NCI-H2171 treated with DMSO at 0.1 percent for 48 hours (cell line): ENCODE results near the gene MINDY4.
"Not testable (repeated sequence)": the region's sequence is repeated elsewhere in the genome, so short reads cannot be mapped to it uniquely, and the experiment has no call there.

Experiments
- DNase-seq: peaks from one replicate; lab custom pipeline; 2025; lab: John Stamatoyannopoulos, UW

Gene MINDY4

GRCh38 chr7:30804078-30804661, 33.0 kb downstream of the MINDY4 start:
- no peak for DNase-seq

GRCh38 chr7:30805081-30805691, 34.0 kb downstream of the MINDY4 start:
- no peak for DNase-seq

DNA sequence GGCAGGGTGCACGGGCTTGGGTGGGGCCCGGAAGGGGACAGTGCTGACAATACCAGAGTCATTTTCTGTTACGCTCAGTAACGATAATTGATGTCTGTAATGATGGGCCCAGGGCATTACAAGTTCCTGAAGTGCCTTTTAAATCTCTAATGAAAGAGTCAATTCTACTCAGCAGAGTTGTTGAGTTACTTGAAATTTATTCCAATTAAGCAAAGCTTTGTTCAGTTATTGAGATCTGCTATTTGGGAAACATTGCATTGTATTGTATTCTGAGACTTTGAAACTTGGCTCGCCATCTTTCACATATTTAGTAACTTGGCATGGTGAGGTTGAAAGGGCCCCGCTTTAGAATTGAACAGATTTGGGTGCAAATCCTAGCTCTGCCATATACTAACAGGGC, 34.7 kb downstream of the MINDY4 start:
- DNase-seq: no peak

DNA sequence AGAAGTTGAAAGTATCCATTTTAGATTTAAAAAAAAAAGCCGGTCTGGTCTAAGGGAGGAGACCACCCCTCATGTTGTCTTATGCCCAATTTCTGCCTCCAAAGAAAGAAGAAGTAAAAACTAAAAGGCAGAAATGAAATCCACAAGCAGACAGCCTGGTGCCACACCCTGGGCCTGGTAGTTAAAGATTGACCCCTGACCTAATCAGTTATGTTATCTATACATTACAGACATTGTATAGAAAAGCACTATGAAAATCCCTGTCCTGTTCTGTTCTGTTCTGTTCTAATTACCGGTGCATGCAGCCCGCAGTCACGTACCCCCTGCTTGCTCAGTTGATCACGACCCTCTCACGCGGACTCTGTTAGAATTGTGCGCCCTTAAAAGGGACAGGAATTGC, 36.3 kb downstream of the MINDY4 start:
- not testable (repeated sequence) for DNase-seq

GRCh38 chr7:30807941-30808340, 36.7 kb downstream of the MINDY4 start:
- DNase-seq: not testable (repeated sequence)

GRCh38 chr7:30810986-30811385, 39.8 kb downstream of the MINDY4 start:
- DNase-seq: no peak

DNA sequence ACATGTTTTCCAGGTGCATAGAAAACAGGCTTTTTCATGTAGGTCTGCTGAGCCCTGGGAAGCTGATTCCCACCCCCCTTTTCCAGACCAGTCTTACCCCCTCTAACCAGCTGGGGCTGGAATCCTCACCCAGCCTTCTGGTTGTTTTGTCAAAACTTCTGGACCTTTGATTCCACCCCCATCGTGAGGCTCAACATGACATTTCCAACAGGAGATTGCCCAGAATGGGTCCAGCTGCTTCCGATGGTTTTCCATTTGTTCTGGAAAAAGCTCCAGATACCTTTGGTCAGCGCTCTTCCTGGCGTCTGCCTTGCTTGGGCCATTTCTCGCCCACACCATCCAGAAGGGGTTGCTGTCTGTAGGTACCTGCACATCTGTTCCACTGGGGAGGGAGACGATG, 41.5 kb downstream of the MINDY4 start:
- DNase-seq: no peak

GRCh38 chr7:30813466-30813865, 42.2 kb downstream of the MINDY4 start:
- DNase-seq: no peak

GRCh38 chr7:30814700-30815387, 43.6 kb downstream of the MINDY4 start:
- no peak for DNase-seq

- no peak for DNase-seq
These were observed 44.2 kb downstream of the MINDY4 start for GRCh38 chr7:30815388-30815854.

DNA sequence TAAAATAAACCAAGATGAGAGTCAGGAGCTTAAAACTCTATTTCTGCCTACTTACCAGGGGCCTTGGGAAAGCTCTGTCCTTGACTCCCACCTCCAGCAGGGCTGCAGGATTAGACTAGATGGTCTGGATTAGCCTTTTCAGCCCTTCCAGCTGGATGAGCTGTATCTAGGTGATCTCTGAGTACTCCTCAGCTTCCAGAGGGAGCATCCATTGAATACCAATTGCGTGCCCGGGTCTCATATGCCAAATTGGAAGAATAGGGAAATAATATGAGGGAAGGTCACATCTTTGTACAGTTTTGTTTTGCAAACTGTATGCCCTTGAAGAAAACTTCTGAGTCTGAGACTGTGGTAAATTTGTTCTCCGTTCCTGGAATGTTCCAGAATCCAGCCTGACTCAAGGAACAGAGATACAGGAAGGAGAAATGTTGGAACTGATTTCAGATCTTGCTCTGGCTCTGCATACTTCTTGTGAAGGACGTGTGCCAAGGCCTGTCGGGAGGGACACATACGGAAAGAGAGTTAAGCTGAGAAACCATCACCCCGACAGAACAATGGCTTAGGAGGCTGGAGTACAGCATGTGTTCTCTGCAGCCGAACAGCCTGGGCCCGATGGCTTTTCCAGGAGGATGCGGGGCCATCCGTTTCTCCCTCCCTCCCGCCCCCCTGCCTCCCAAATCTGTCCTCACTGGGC, 44.9 kb downstream of the MINDY4 start:
- no peak for DNase-seq

GRCh38 chr7:30816645-30817370, 45.6 kb downstream of the MINDY4 start:
- no peak for DNase-seq

DNA sequence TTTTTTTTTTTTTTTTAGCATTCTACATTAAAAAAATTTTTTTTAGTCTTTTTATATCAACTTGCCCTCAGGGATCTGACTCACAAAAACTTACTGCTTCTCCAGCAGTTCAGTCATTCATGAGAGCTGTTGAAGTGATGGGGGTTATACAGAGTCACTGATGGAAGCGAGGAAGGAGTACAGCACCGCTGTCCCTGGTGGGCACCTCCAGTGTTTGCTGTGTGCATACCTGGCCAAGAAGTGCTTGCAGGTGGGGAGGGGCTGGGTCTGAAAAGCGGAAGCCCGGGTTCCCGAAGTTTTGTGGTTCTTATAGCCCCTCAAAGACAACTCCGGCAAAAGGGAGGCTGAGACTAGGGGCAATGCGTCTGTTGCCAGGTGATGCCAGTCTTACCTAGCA, 46.2 kb downstream of the MINDY4 start:
- DNase-seq: no peak

DNA sequence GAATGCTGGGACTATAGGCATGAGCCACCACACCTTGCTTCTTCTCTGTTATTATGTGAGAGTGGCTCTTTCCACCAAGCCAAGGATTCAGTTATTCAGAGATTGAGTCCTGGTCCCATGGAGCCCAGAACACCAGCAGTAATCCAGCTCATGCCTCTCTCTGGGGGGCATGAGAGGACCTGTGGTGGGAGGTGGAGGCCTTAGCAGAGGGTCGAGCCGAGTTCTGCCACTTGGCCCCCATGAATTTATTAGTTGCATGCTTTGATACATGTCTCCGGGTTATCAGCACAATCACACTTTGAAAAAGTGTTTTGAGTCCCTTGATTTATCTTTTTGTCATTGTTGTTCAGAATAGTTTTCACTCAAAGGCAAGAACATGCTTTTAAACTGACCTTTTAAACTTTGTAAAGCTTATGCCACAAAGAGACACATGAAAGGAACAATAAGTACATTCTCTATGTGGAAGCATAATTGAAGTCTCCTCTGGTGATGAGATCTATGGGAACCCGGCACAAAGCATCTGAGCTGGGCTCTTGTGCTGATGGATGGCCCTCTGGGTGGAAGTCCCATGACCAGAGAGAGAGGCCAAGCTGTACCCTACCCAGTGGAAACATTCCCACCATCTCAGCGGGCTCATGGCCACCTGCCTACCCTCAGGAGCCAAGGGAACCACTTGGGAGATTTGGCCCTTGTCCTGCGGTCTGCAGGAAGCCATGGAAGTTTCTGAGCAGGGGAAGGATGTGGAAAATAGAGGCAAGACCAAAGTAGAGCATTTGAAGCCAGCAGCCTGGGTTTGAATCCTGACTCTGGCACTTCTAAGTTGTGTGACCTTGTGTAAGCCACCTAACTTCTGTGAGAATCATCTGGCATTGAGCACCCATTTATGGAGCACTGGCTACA, 53.9 kb downstream of the MINDY4 start:
- no peak for DNase-seq

DNA sequence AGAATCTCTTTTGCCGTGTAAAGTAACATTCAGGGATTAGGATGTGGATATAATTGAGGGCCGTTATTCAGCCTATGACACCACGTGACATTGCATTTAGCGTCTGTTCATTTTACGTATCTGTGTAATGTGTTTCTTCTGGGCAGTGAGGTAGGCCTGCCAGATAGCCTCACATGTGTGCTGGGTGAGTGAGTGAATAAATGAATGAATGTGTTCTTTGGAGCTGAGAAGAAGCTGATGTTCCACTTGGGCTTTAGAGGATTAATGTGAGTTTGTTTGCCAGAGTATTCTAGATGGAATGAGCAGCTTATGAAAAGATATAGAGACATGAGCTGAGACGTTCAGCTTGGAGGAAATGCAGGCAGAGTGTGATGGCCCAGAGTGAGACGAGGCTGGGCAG, 55.0 kb downstream of the MINDY4 start:
- DNase-seq: no peak

- DNase-seq: no peak
These were observed 57.4 kb downstream of the MINDY4 start for GRCh38 chr7:30828591-30828990.

DNA sequence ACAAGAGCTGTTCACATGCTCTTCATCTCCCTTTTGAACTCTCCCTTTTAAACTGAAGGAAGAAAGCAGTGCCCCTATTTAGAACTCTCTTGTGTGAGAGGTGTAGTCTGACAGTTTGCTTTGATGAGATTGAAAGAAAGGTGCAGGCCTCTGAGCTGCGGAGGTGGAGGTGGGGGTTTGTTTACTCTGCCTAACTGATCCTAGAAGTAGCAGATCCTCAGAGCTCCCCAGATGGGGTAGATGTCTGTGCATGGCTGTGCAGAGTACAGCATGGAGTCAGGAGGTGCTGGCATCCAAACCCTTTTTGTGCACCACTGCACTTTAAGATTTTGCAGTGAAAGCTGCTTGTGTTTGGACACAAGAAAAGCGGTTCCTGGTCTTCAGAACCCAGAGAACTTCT, 58.3 kb downstream of the MINDY4 start:
- DNase-seq: no peak

DNA sequence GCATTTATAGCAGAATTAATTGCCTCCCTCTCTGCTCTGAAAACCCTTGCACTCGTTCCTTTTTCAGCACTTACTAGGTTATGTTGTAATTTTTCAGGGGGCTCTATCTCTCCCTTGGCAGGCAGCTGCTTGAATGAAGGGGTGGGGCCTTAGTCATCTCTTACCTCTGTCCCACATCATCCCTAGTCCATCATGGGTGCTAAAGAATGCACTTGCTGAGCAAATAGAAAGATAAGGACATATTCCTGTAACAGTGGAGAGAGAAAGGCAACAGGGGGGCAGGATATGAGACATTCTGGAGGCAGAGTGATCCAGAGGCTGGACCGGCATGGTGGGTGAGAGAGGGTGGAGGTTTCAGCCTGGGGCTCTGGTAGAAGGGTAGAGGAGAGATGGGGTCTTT, 60.0 kb downstream of the MINDY4 start:
- DNase-seq: no peak

- no peak for DNase-seq
These were observed 60.7 kb downstream of the MINDY4 start for GRCh38 chr7:30831936-30832335.

GRCh38 chr7:30834017-30834674, 62.9 kb downstream of the MINDY4 start:
- not testable (repeated sequence) for DNase-seq
